Prostate gland (tissue), 2 donors: ENCODE results near the gene GALNT2.

Experiments used
- CTCF ChIP-seq, 4 experiments: fragments of 200-600 bp in 2 of 4; fragments of 450-650 bp in 2 of 4; sonication (generic) in 2 of 4; IDR thresholded peaks; 1 replicate in 3 of 4; 2 replicates in 1 of 4; pipeline ENCODE4 v1.5.1; 2016 to 2019; ENCODE audit warnings: antibody characterized with exemption in 4 of 4, mild to moderate bottlenecking in 2 of 4, moderate library complexity in 2 of 4
- POLR2A ChIP-seq: fragments of 450-650 bp; IDR thresholded peaks from one replicate; pipeline ENCODE4 v1.6.1; 2016; ENCODE audit warnings: antibody characterized with exemption, mild to moderate bottlenecking

DNA sequence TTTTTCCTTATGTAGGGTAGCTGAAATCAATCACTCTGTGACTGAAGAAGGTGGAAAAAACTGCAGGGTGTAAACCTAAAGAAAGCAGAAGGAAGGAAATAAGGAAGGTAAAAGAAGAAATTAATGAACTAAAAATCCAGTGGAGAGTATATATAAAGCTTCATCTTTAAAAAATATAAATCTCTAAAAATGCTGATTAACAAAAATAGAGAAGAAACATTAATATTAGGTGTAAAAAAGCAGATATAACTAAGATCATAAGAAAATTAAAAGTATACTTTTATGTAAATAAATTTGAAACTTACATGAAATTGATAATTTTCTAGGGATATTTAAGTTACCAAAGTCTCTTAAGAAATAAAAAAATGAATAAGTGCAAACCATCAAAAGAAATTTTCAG is 159.8 kb downstream of the GALNT2 start:
- TF ChIP-seq CTCF (IDR thresholded peaks at IDR 0.05) (no peak), POLR2A (no peak)
